Fibroblast of lung (primary cell): ENCODE data around the gene DNAAF3. TPM values are rescaled to one million over a fixed set of nuclear protein-coding genes. Genes with fewer than 3 reads are reported as not detected.

ENCODE experiments used
- DNase-seq, 2 donors: peaks; one replicate each; pipeline versions ENCODE4 v3.0.0 to v3.0.0-alpha.2; 2010; ENCODE audit warnings: low read depth in 2 of 2
- H2AFZ ChIP-seq: 2 replicates; pipeline ENCODE4 v1.5.1; 2012; ENCODE audit warnings: low read length, control low read depth, inconsistent platforms
- H3K27ac ChIP-seq: 2 replicates; pipeline ENCODE4 v1.5.1; 2011; ENCODE audit warnings: low read length, control low read depth; ENCODE audit not compliant: insufficient read depth
- H3K27me3 ChIP-seq: 2 replicates; pipeline ENCODE4 v1.5.1; 2011; ENCODE audit warnings: mild to moderate bottlenecking, low read length; ENCODE audit not compliant: control insufficient read depth, insufficient read depth
- H3K36me3 ChIP-seq: 2 replicates; pipeline ENCODE4 v1.5.1; 2011; ENCODE audit warnings: low read length; ENCODE audit not compliant: control insufficient read depth, insufficient read depth
- H3K4me1 ChIP-seq: 2 replicates; pipeline ENCODE4 v1.5.1; 2011; ENCODE audit warnings: low read length; ENCODE audit not compliant: control insufficient read depth, insufficient read depth; ENCODE audit errors: extremely low read depth
- H3K4me2 ChIP-seq: 2 replicates; pipeline ENCODE4 v1.5.1; 2011; ENCODE audit warnings: low read length, control low read depth; ENCODE audit not compliant: insufficient read depth; ENCODE audit errors: extremely low read depth
- H3K4me3 ChIP-seq, 4 experiments: fragments of 200-600 bp in 1 of 4; sonication (generic) in 1 of 4; replicated peaks in 1 of 4; 2 replicates each; pipeline ENCODE4 v1.5.1; 2011 to 2016; ENCODE audit warnings: low read length in 4 of 4, low read depth in 3 of 4, mild to moderate bottlenecking in 3 of 4, control low read depth in 2 of 4, inconsistent platforms in 1 of 4, mixed read lengths in 1 of 4; ENCODE audit not compliant: insufficient read depth in 1 of 4; ENCODE audit errors: control extremely low read depth in 1 of 4
- H3K79me2 ChIP-seq: 2 replicates; pipeline ENCODE4 v1.5.1; 2012; ENCODE audit warnings: mild to moderate bottlenecking, low read length, inconsistent platforms; ENCODE audit not compliant: control insufficient read depth, insufficient read depth
- H3K9ac ChIP-seq: 2 replicates; pipeline ENCODE4 v1.5.1; 2011; ENCODE audit warnings: mild to moderate bottlenecking, low read length, control low read depth; ENCODE audit not compliant: insufficient read depth
- H3K9me3 ChIP-seq: 2 replicates; pipeline ENCODE4 v1.5.1; 2012; ENCODE audit warnings: low read depth, low read length; ENCODE audit not compliant: control insufficient read depth, insufficient read depth
- H4K20me1 ChIP-seq: 2 replicates; pipeline ENCODE4 v1.5.1; 2011; ENCODE audit warnings: low read length; ENCODE audit not compliant: control insufficient read depth, insufficient read depth; ENCODE audit errors: extremely low read depth
- EZH2 ChIP-seq: IDR thresholded peaks from 2 replicates; pipeline ENCODE4 v1.5.1; 2012; ENCODE audit warnings: low read length, control low read depth, mild to moderate bottlenecking; ENCODE audit errors: missing control alignments
- polyA plus RNA-seq, 2 donors: library from polyadenylated mRNA; depleted of rRNA in 1 of 2; stranded (reverse) in 1 of 2; unstranded in 1 of 2; fragments of >200 nt; gene quantifications; 2 replicates each; pipeline ENCODE4 v1.2.1, GENCODE V29; 2011 to 2012; ENCODE audit warnings: missing spikeins in 1 of 2
- total RNA-seq: library from RNA; depleted of rRNA; stranded (reverse); fragments of >200 nt; gene quantifications from 2 replicates; pipeline ENCODE4 v1.2.1, GENCODE V29; 2014
- TF ChIP-seq, protein P1 (sequence below), 2 donors: IDR thresholded peaks in 1 of 2; conservative IDR thresholded peaks in 1 of 2; 1 replicate in 1 of 2; 2 replicates in 1 of 2; pipeline ENCODE4 v1.5.1; 2011 to 2012; ENCODE audit warnings: low read length in 2 of 2, control low read depth in 1 of 2, inconsistent platforms in 1 of 2, low read depth in 1 of 2, mild to moderate bottlenecking in 1 of 2

DNAAF3 gene
- total and polyA plus RNA-seq, 2 donors (not counting 1 experiment from before 2014, with no cell fraction given), result 0.17 to 0.18 TPM

DNA sequence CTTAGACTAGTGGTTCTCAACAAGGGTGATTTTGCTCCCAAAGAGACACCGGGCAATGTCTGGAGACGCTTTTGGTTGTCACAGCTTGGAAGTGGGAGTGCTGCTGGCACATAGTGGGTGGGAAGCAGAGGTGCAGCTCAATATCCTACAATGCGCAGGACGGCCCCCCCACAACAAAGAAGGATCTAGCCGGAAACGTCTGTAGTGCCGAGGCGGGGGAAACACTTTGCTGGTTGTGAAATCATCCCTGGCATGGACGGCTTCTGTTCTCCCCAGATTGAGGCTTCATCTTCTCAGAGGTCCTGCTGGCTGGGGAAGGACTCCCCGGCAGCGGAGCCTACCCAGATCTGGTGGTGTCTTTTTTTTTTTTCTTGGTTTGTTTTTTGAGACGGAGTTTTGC is 27.1 kb upstream of the DNAAF3 start:
- no peaks in the 10 kb centered on the region for H3K9me3 ChIP-seq
- H3K4me2 ChIP-seq, result no peak overlapping the region
- no peak overlapping the region for H3K9ac ChIP-seq
- H2AFZ ChIP-seq, result no peak overlapping the region
- no peaks in the 10 kb centered on the region for H3K36me3 ChIP-seq
- no peaks in the 10 kb centered on the region for H3K27me3 ChIP-seq
- TF ChIP-seq EZH2, result no peak
- TF ChIP-seq, protein P1, sequence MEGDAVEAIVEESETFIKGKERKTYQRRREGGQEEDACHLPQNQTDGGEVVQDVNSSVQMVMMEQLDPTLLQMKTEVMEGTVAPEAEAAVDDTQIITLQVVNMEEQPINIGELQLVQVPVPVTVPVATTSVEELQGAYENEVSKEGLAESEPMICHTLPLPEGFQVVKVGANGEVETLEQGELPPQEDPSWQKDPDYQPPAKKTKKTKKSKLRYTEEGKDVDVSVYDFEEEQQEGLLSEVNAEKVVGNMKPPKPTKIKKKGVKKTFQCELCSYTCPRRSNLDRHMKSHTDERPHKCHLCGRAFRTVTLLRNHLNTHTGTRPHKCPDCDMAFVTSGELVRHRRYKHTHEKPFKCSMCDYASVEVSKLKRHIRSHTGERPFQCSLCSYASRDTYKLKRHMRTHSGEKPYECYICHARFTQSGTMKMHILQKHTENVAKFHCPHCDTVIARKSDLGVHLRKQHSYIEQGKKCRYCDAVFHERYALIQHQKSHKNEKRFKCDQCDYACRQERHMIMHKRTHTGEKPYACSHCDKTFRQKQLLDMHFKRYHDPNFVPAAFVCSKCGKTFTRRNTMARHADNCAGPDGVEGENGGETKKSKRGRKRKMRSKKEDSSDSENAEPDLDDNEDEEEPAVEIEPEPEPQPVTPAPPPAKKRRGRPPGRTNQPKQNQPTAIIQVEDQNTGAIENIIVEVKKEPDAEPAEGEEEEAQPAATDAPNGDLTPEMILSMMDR (conservative IDR thresholded peaks at IDR 0.05 in 1 of 2, IDR thresholded peaks at IDR 0.05 in 1 of 2; ENCODE audit: low read depth in 1 of 2, low read length in 2 of 2), result no peak
- no peaks in the 10 kb centered on the region for H3K79me2 ChIP-seq
- DNase-seq, result no peak
- no peak overlapping the region for H3K4me3 ChIP-seq
- H3K4me1 ChIP-seq, result no peaks in the 10 kb centered on the region
- H3K27ac ChIP-seq, result no peak overlapping the region
- no peaks in the 10 kb centered on the region for H4K20me1 ChIP-seq

DNA sequence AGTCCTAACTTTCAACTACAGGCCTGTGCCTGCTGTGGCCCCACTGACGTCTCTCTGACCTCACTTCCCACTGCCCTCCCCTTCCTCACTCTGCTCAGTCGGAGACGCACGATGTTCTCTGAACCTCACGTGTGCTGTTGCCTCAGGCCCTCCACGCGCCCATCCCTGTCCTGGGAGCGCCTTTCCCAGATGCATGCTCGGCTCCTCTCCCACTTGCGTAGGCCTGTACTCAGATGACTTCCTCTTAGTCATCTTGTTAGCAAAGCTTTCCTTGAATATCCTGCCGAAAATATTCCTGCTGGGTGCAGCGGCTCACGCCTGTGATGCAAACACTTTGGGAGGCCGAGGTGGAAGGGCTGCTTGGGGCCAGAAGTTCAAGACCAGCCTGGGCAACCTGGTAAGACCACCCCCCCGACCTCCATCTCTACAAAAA is 23.0 kb upstream of the DNAAF3 start:
- no peak overlapping the region for H3K4me2 ChIP-seq
- H3K9ac ChIP-seq, result no peak overlapping the region
- H3K4me3 ChIP-seq, result no peak overlapping the region
- H3K79me2 ChIP-seq, result no peaks in the 10 kb centered on the region
- no peaks in the 10 kb centered on the region for H3K9me3 ChIP-seq
- H3K4me1 ChIP-seq, result no peaks in the 10 kb centered on the region
- no peak overlapping the region for H3K27ac ChIP-seq
- no peaks in the 10 kb centered on the region for H3K27me3 ChIP-seq
- peak; percentile 96 for DNase-seq
- no peaks in the 10 kb centered on the region for H3K36me3 ChIP-seq
- H4K20me1 ChIP-seq, result no peaks in the 10 kb centered on the region
- TF ChIP-seq EZH2, result no peak
- TF ChIP-seq, protein P1 (conservative IDR thresholded peaks at IDR 0.05 in 1 of 2, IDR thresholded peaks at IDR 0.05 in 1 of 2; ENCODE audit: low read depth in 1 of 2, low read length in 2 of 2), result no peak
- no peak overlapping the region for H2AFZ ChIP-seq

DNA sequence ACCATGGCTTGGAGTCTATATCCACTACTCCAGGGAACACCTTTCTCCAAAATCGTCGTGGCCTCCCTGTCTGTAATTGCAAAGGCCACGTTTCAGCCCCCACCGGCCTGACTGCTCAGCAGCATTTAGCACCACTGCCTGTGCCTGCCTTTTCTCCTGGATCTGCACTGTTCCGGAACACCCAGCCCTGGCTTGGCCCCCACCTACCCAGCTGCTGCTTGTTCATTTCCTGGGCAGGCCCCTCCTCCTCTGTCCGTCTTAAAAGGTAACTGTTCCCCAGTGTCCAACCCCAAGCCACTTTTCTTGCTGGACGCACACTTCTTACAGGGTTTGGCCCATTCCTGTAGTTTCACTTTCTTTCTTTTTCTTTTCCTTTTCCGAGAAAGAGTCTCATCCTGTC is 22.2 kb upstream of the DNAAF3 start:
- Histone ChIP-seq H3K4me3 (no peak overlapping the region), H3K36me3 (no peaks in the 10 kb centered on the region), H4K20me1 (no peaks in the 10 kb centered on the region), H3K4me2 (no peak overlapping the region), H3K4me1 (no peaks in the 10 kb centered on the region), H3K27me3 (no peaks in the 10 kb centered on the region), H3K9ac (no peak overlapping the region), H3K9me3 (no peaks in the 10 kb centered on the region), H3K27ac (no peak overlapping the region), H2AFZ (no peak overlapping the region), H3K79me2 (no peaks in the 10 kb centered on the region)
- DNase-seq, result no peak
- TF ChIP-seq, protein P1 (conservative IDR thresholded peaks at IDR 0.05 in 1 of 2, IDR thresholded peaks at IDR 0.05 in 1 of 2; ENCODE audit: low read depth in 1 of 2, low read length in 2 of 2), result no peak
- no peak for TF ChIP-seq EZH2
